HEK293 (cell line): Measurements from ENCODE around the gene BBS9.

Experiments
- CTCF ChIA-PET: fragments of 350-600 bp; formaldehyde crosslinking; extraction: SDS; loops from one replicate; lab custom pipeline; 2021; ENCODE audit warnings: antibody characterized with exemption; lab: Yijun Ruan, JAX
- POLR2A ChIA-PET: fragments of 300-600 bp; formaldehyde crosslinking; extraction: SDS; loops from one replicate; lab custom pipeline; 2020; ENCODE audit warnings: antibody characterized with exemption, inconsistent platforms; lab: Yijun Ruan, JAX
- H3K27ac ChIP-seq: fragments of 200-500 bp; sonication (Bioruptor generic); 2 replicates; pipeline ENCODE4 v1.5.1; 2014; ENCODE audit warnings: low read depth, low read length, control low read depth, inconsistent platforms; ENCODE audit errors: extremely low read depth
- H3K36me3 ChIP-seq, 2 experiments: fragments of 200-500 bp in 1 of 2; sonication (Bioruptor generic) in 1 of 2; 1 replicate in 1 of 2; 2 replicates in 1 of 2; pipeline ENCODE4 v1.5.1; 2014 to 2017; ENCODE audit warnings: inconsistent platforms in 2 of 2, low read length in 2 of 2; ENCODE audit not compliant: control insufficient read depth in 2 of 2, insufficient read depth in 1 of 2
- H3K4me1 ChIP-seq: fragments of 200-500 bp; sonication (Bioruptor generic); 2 replicates; pipeline ENCODE4 v1.5.1; 2014; ENCODE audit warnings: mild to moderate bottlenecking, low read length, inconsistent platforms; ENCODE audit not compliant: control insufficient read depth, insufficient read depth
- H3K4me3 ChIP-seq: 2 replicates; pipeline ENCODE4 v1.5.1; 2011; ENCODE audit warnings: low read depth, mild to moderate bottlenecking, control low read depth, low read length, moderate library complexity
- H3K9me3 ChIP-seq: fragments of 200-500 bp; sonication (Bioruptor generic); 2 replicates; pipeline ENCODE4 v1.5.1; 2014; ENCODE audit warnings: low read depth, low read length, inconsistent platforms; ENCODE audit not compliant: control insufficient read depth, insufficient read depth
- BCL11B ChIP-seq: fragments of 450-650 bp; formaldehyde crosslinking; IDR thresholded peaks from 2 replicates; pipeline ENCODE4 v1.5.1; 2016; ENCODE audit warnings: low read depth, missing biosample characterization, missing genetic modification characterization
- GLI4 ChIP-seq: fragments of 450-650 bp; formaldehyde crosslinking; IDR thresholded peaks from 2 replicates; pipeline ENCODE4 v1.5.1; 2016; ENCODE audit warnings: missing biosample characterization, missing genetic modification characterization
- KLF9 ChIP-seq: fragments of 450-650 bp; formaldehyde crosslinking; IDR thresholded peaks from 2 replicates; pipeline ENCODE4 v1.5.1; 2016; ENCODE audit warnings: missing biosample characterization, missing genetic modification characterization, low read depth
- ZBTB6 ChIP-seq: fragments of 450-650 bp; formaldehyde crosslinking; IDR thresholded peaks from 2 replicates; pipeline ENCODE4 v1.5.1; 2017; ENCODE audit warnings: missing biosample characterization, missing genetic modification characterization
- ZIC2 ChIP-seq: fragments of 450-650 bp; formaldehyde crosslinking; IDR thresholded peaks from 2 replicates; pipeline ENCODE4 v1.5.1; 2016; ENCODE audit warnings: missing biosample characterization, missing genetic modification characterization
- ZNF112 ChIP-seq: fragments of 450-650 bp; formaldehyde crosslinking; IDR thresholded peaks from 2 replicates; pipeline ENCODE4 v1.5.0; 2017; ENCODE audit warnings: missing biosample characterization, missing genetic modification characterization
- ZNF114 ChIP-seq: fragments of 450-650 bp; formaldehyde crosslinking; IDR thresholded peaks from 2 replicates; pipeline ENCODE4 v1.5.0; 2017; ENCODE audit warnings: missing biosample characterization, missing genetic modification characterization
- ZNF140 ChIP-seq: fragments of 450-650 bp; formaldehyde crosslinking; IDR thresholded peaks from 2 replicates; pipeline ENCODE4 v1.5.1; 2016; ENCODE audit warnings: missing biosample characterization, missing genetic modification characterization
- ZNF18 ChIP-seq: fragments of 450-650 bp; formaldehyde crosslinking; IDR thresholded peaks from 2 replicates; pipeline ENCODE4 v1.5.1; 2016; ENCODE audit warnings: missing biosample characterization, missing genetic modification characterization
- ZNF19 ChIP-seq: fragments of 450-650 bp; formaldehyde crosslinking; IDR thresholded peaks from 2 replicates; pipeline ENCODE4; 2016; ENCODE audit warnings: missing biosample characterization, missing genetic modification characterization, low read depth
- ZNF221 ChIP-seq: fragments of 450-650 bp; formaldehyde crosslinking; IDR thresholded peaks from 2 replicates; pipeline ENCODE4 v1.5.1; 2017; ENCODE audit warnings: missing biosample characterization, missing genetic modification characterization, borderline replicate concordance
- ZNF23 ChIP-seq: fragments of 450-650 bp; formaldehyde crosslinking; IDR thresholded peaks from 2 replicates; pipeline ENCODE4 v1.5.1; 2016; ENCODE audit warnings: missing biosample characterization, missing genetic modification characterization, borderline replicate concordance
- ZNF335 ChIP-seq: fragments of 450-650 bp; formaldehyde crosslinking; conservative IDR thresholded peaks from 2 replicates; pipeline ENCODE4 v1.5.1; 2016; ENCODE audit warnings: missing biosample characterization, missing genetic modification characterization
- ZNF366 ChIP-seq: fragments of 450-650 bp; formaldehyde crosslinking; conservative IDR thresholded peaks from 2 replicates; pipeline ENCODE4 v1.5.1; 2016; ENCODE audit warnings: missing biosample characterization, missing genetic modification characterization
- ZNF37A ChIP-seq: fragments of 450-650 bp; IDR thresholded peaks from 2 replicates; pipeline ENCODE4 v1.5.1; 2018; ENCODE audit warnings: missing biosample characterization, missing genetic modification characterization
- ZNF426 ChIP-seq: fragments of 450-650 bp; formaldehyde crosslinking; IDR thresholded peaks from 2 replicates; pipeline ENCODE4 v1.5.1; 2017; ENCODE audit warnings: missing biosample characterization, missing genetic modification characterization, mild to moderate bottlenecking, inconsistent platforms, moderate library complexity
- ZNF48 ChIP-seq: fragments of 450-650 bp; formaldehyde crosslinking; IDR thresholded peaks from 2 replicates; pipeline ENCODE4 v1.5.1; 2016; ENCODE audit warnings: missing biosample characterization, missing genetic modification characterization
- ZNF571 ChIP-seq: fragments of 450-650 bp; formaldehyde crosslinking; IDR thresholded peaks from 2 replicates; pipeline ENCODE4 v1.5.0; 2017; ENCODE audit warnings: missing biosample characterization, missing genetic modification characterization
- ZNF670 ChIP-seq: fragments of 450-650 bp; formaldehyde crosslinking; IDR thresholded peaks from 2 replicates; pipeline ENCODE4 v1.5.1; 2016; ENCODE audit warnings: missing biosample characterization, missing genetic modification characterization, low read depth
- ZNF677 ChIP-seq: fragments of 450-650 bp; IDR thresholded peaks from 2 replicates; pipeline ENCODE4 v1.5.0; 2018; ENCODE audit warnings: missing biosample characterization, mild to moderate bottlenecking, missing genetic modification characterization, moderate library complexity
- ZSCAN4 ChIP-seq: fragments of 450-650 bp; formaldehyde crosslinking; IDR thresholded peaks from 2 replicates; pipeline ENCODE4 v1.5.1; 2017; ENCODE audit warnings: missing biosample characterization, missing genetic modification characterization

BBS9 gene

GRCh38 chr7:33497051-33497450 lies 367.7 kb downstream of the BBS9 start:
- TF ChIP-seq KLF9 (tag by site-specific recombination): no peak
- TF ChIP-seq ZIC2 (tag by site-specific recombination): no peak
- TF ChIP-seq ZBTB6 (tag by site-specific recombination): no peak
- no peak for TF ChIP-seq ZNF112 (tag by site-specific recombination)
- TF ChIP-seq ZNF19: no peak
- no peak for TF ChIP-seq ZNF366 (tag by site-specific recombination)
- no peak for TF ChIP-seq ZNF37A (tag by site-specific recombination)
- TF ChIP-seq ZNF670: no peak
- TF ChIP-seq ZNF48 (tag by site-specific recombination): no peak
- TF ChIP-seq GLI4 (tag by site-specific recombination): no peak
- TF ChIP-seq ZNF140 (tag by site-specific recombination): no peak
- TF ChIP-seq ZNF18 (tag by site-specific recombination): no peak
- TF ChIP-seq ZNF571 (tag by site-specific recombination): no peak
- TF ChIP-seq, all 188 proteins: peak for 0
- Histone ChIP-seq H3K4me3 (no peak overlapping the region), H3K27ac (no peak overlapping the region), H3K36me3 (no peaks in the 10 kb centered on the region; a peak in 1 of 3 replicates), H3K4me1 (peaks cover 16% of the 10 kb centered on the region), H3K9me3 (no peaks in the 10 kb centered on the region)
- ChIA-PET POLR2A (no interaction called here), CTCF (no interaction called here)

GRCh38 chr7:33500703-33501701 lies 371.6 kb downstream of the BBS9 start:
- no peak for TF ChIP-seq ZNF426
- TF ChIP-seq ZNF18 (tag by site-specific recombination): no peak
- TF ChIP-seq ZNF23 (tag by site-specific recombination): no peak
- no peak for TF ChIP-seq ZNF114 (tag by site-specific recombination)
- TF ChIP-seq ZNF677 (tag by site-specific recombination): no peak
- TF ChIP-seq ZSCAN4 (tag by site-specific recombination): no peak
- no peak for TF ChIP-seq ZNF335 (tag by site-specific recombination)
- no peak for TF ChIP-seq ZNF221
- TF ChIP-seq BCL11B (tag by site-specific recombination): no peak

More at GRCh38 chr7:33500703-33501701, 371.6 kb downstream of the BBS9 start:
- no peaks in the 10 kb centered on the region for H3K9me3 ChIP-seq
- ChIA-PET POLR2A (no interaction called here), CTCF (no interaction called here)
- no peaks in the 10 kb centered on the region for H3K4me1 ChIP-seq
- no peak overlapping the region for H3K27ac ChIP-seq
- no peaks in the 10 kb centered on the region; a peak in 1 of 3 replicates for H3K36me3 ChIP-seq
- H3K4me3 ChIP-seq: no peak overlapping the region
